Endothelial cell of umbilical vein (primary cell): ENCODE results near the gene SCYGR4.

ENCODE experiments used
- EZH2 ChIP-seq: IDR thresholded peaks from 2 replicates; pipeline ENCODE4 v1.6.1; 2012; ENCODE audit warnings: borderline replicate concordance, low read depth, mild to moderate bottlenecking, moderate library complexity, low read length, inconsistent platforms; ENCODE audit not compliant: severe bottlenecking
- FOS ChIP-seq: IDR thresholded peaks from 2 replicates; pipeline ENCODE4 v1.6.1; 2011; ENCODE audit warnings: mild to moderate bottlenecking, low read length, moderate library complexity, borderline replicate concordance; ENCODE audit not compliant: insufficient read depth
- GATA2 ChIP-seq: IDR thresholded peaks from 2 replicates; pipeline ENCODE4 v1.7.0; 2011; ENCODE audit warnings: low read depth, mild to moderate bottlenecking, moderate library complexity, mixed read lengths, low read length; ENCODE audit not compliant: insufficient read length, insufficient read depth
- JUN ChIP-seq: IDR thresholded peaks from 2 replicates; pipeline ENCODE4 v1.6.1; 2011; ENCODE audit warnings: borderline replicate concordance, low read depth; ENCODE audit not compliant: insufficient read length, insufficient read depth
- MYC ChIP-seq: IDR thresholded peaks from one replicate; pipeline ENCODE4 v1.6.1; 2011; ENCODE audit warnings: mild to moderate bottlenecking, low read depth, low read length
- POLR2A ChIP-seq: IDR thresholded peaks from 2 replicates; pipeline ENCODE4 v1.6.1; 2012; ENCODE audit warnings: low read depth, mild to moderate bottlenecking, control low read depth, low read length
- POLR2AphosphoS5 ChIP-seq: IDR thresholded peaks from 2 replicates; pipeline ENCODE4 v1.6.1; 2012; ENCODE audit warnings: low read depth, mild to moderate bottlenecking, control low read depth, low read length, moderate library complexity; ENCODE audit not compliant: insufficient read depth
- TF ChIP-seq, protein P1 (sequence below), 2 donors: IDR thresholded peaks; 1 replicate in 1 of 2; 2 replicates in 1 of 2; pipeline ENCODE4 v1.5.1; 2011; ENCODE audit warnings: low read length in 2 of 2, mild to moderate bottlenecking in 2 of 2, moderate library complexity in 2 of 2, control low read depth in 1 of 2, inconsistent platforms in 1 of 2, low read depth in 1 of 2; ENCODE audit not compliant: insufficient read depth in 1 of 2; ENCODE audit errors: extremely low read depth in 1 of 2
- TF ChIP-seq, protein P2 (sequence below): IDR thresholded peaks from 2 replicates; pipeline ENCODE4 v1.6.1; 2011; ENCODE audit not compliant: insufficient read depth, insufficient read length

DNA sequence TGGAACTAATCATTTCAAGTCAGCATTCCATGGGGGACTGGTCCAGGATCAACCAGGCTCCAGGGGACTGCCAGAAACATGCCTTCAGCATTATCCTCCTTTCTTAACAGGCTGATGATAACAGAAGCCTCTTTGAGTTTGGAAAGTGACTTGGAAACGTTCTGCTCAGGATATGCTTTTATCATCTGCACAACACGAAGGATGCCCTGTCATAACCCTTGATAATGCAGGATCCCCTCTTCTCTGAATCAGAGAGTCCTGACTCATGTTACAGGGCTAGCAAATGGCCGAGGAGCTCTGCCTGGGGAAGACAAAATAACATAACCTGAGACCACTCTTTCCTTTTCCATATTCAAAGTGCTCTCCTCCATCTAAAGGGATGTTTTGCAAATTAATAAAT lies 9.4 kb upstream of the SCYGR4 start:
- TF ChIP-seq POLR2AphosphoS5 (no peak), POLR2A (no peak), EZH2 (no peak), MYC (no peak), JUN (no peak), GATA2 (no peak), FOS (no peak)
- TF ChIP-seq, protein P1, sequence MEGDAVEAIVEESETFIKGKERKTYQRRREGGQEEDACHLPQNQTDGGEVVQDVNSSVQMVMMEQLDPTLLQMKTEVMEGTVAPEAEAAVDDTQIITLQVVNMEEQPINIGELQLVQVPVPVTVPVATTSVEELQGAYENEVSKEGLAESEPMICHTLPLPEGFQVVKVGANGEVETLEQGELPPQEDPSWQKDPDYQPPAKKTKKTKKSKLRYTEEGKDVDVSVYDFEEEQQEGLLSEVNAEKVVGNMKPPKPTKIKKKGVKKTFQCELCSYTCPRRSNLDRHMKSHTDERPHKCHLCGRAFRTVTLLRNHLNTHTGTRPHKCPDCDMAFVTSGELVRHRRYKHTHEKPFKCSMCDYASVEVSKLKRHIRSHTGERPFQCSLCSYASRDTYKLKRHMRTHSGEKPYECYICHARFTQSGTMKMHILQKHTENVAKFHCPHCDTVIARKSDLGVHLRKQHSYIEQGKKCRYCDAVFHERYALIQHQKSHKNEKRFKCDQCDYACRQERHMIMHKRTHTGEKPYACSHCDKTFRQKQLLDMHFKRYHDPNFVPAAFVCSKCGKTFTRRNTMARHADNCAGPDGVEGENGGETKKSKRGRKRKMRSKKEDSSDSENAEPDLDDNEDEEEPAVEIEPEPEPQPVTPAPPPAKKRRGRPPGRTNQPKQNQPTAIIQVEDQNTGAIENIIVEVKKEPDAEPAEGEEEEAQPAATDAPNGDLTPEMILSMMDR (IDR thresholded peaks at IDR 0.05; ENCODE audit: extremely low read depth in 1 of 2, insufficient read depth in 1 of 2, low read depth in 1 of 2, low read length in 2 of 2) = no peak
- TF ChIP-seq, protein P2, sequence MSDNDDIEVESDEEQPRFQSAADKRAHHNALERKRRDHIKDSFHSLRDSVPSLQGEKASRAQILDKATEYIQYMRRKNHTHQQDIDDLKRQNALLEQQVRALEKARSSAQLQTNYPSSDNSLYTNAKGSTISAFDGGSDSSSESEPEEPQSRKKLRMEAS = no peak
